Suprapubic skin (tissue), 4 donors: ENCODE measurements around the gene MIB1.

Experiments
- CTCF ChIP-seq, 2 donors: fragments of 200-600 bp in 1 of 2; fragments of 450-650 bp in 1 of 2; sonication (generic) in 1 of 2; IDR thresholded peaks; one replicate each; pipeline ENCODE4 v1.5.1; 2016 to 2019; ENCODE audit warnings: antibody characterized with exemption in 2 of 2, mild to moderate bottlenecking in 1 of 2, moderate library complexity in 1 of 2
- POLR2A ChIP-seq, 2 donors: fragments of 450-650 bp; IDR thresholded peaks; one replicate each; pipeline ENCODE4 v1.6.1; 2017; ENCODE audit warnings: antibody characterized with exemption in 2 of 2, mild to moderate bottlenecking in 2 of 2, moderate library complexity in 2 of 2
- POLR2AphosphoS5 ChIP-seq, 3 donors: sonication (generic); formaldehyde crosslinking; IDR thresholded peaks; one replicate each; pipeline ENCODE4 v1.6.1; 2017; ENCODE audit warnings: antibody characterized with exemption in 3 of 3

GRCh38 chr18:21742315-21742687 lies 1.7 kb downstream of the MIB1 start:
- TF ChIP-seq POLR2A (IDR thresholded peaks at IDR 0.05) (no peak), POLR2AphosphoS5 (IDR thresholded peaks at IDR 0.05) (no peak), CTCF (IDR thresholded peaks at IDR 0.05) (no peak)
